MCF 10A (cell line): Measurements from ENCODE around the gene MCCC1. TPM values are rescaled to one million over a fixed set of nuclear protein-coding genes. Genes with fewer than 3 reads are reported as not detected.

Experiments
- BruUV-seq: library from RNA; stranded (reverse); fragments of 400-500 nt; replicated peaks from 2 replicates; lab custom pipeline; 2021; lab: Mats Ljungman, UMichigan
- CTCF ChIA-PET: fragments of 300-600 bp; sonication (Branson Sonifier 250); formaldehyde crosslinking; extraction: SDS; loops from one replicate; lab custom pipeline; 2021; ENCODE audit warnings: antibody characterized with exemption, inconsistent platforms; lab: Yijun Ruan, JAX
- POLR2A ChIA-PET: fragments of 300-600, 350-650 bp; sonication (Branson Sonifier 250); formaldehyde crosslinking; extraction: SDS; loops from one replicate; lab custom pipeline; 2020; ENCODE audit warnings: antibody characterized with exemption, inconsistent platforms; lab: Yijun Ruan, JAX
- DNase-seq: peaks from one replicate; pipeline ENCODE4 v3.0.0-alpha.2; 2018; ENCODE audit not compliant: unreplicated experiment
- H3K27ac Mint-ChIP-seq: one replicate; pipeline ENCODE4 v1.8.0; 2022; ENCODE audit warnings: mild to moderate bottlenecking, low read depth, mixed read lengths; ENCODE audit not compliant: unreplicated experiment
- H3K27me3 Mint-ChIP-seq: one replicate; pipeline ENCODE4 v1.8.0; 2022; ENCODE audit warnings: mixed read lengths; ENCODE audit not compliant: insufficient read depth, unreplicated experiment
- H3K36me3 Mint-ChIP-seq: one replicate; pipeline ENCODE4 v1.8.0; 2022; ENCODE audit warnings: mild to moderate bottlenecking, moderate library complexity, mixed read lengths; ENCODE audit not compliant: insufficient read depth, unreplicated experiment
- H3K4me1 Mint-ChIP-seq: one replicate; pipeline ENCODE4 v1.8.0; 2022; ENCODE audit warnings: mixed read lengths; ENCODE audit not compliant: insufficient read depth, unreplicated experiment
- H3K4me3 Mint-ChIP-seq: one replicate; pipeline ENCODE4 v1.8.0; 2022; ENCODE audit warnings: mild to moderate bottlenecking, moderate library complexity, mixed read lengths; ENCODE audit not compliant: unreplicated experiment
- H3K9me3 Mint-ChIP-seq: one replicate; pipeline ENCODE4 v1.8.0; 2022; ENCODE audit warnings: mixed read lengths; ENCODE audit not compliant: unreplicated experiment
- CTCF ChIP-seq: fragments of 200-600 bp; IDR thresholded peaks from one replicate; pipeline ENCODE4 v1.8.0; 2022; ENCODE audit warnings: antibody characterized with exemption, mild to moderate bottlenecking; ENCODE audit not compliant: unreplicated experiment
- intact Hi-C: fragments of 100-400 bp; cut with micrococcal nuclease; formaldehyde crosslinking; loops from 2 replicates; pipeline ENCODE4 v1.14.1; 2022
- total RNA-seq: library from RNA; stranded (reverse); gene quantifications from 2 replicates; pipeline ENCODE4 v1.2.3, GENCODE V29; 2022

MCCC1 gene
- total RNA-seq, 1 experiment from 2014 or later = 38.8 TPM

- H3K4me3 Mint-ChIP-seq = no peak overlapping the region
- BruUV-seq = no TSS peak
- H3K27ac Mint-ChIP-seq = no peak overlapping the region
- peaks cover 36% of the 10 kb centered on the region for H3K36me3 Mint-ChIP-seq
- H3K4me1 Mint-ChIP-seq = no peaks in the 10 kb centered on the region
- H3K27me3 Mint-ChIP-seq = no peaks in the 10 kb centered on the region
- DNase-seq = no peak
- no peak for TF ChIP-seq CTCF
- ChIA-PET POLR2A (no interaction called here), CTCF (no interaction called here)
- intact Hi-C loops = no loop called here
- H3K9me3 Mint-ChIP-seq = no peaks in the 10 kb centered on the region
Observed at GRCh38 chr3:183022936-183023516, 76.3 kb downstream of the MCCC1 start.

DNA sequence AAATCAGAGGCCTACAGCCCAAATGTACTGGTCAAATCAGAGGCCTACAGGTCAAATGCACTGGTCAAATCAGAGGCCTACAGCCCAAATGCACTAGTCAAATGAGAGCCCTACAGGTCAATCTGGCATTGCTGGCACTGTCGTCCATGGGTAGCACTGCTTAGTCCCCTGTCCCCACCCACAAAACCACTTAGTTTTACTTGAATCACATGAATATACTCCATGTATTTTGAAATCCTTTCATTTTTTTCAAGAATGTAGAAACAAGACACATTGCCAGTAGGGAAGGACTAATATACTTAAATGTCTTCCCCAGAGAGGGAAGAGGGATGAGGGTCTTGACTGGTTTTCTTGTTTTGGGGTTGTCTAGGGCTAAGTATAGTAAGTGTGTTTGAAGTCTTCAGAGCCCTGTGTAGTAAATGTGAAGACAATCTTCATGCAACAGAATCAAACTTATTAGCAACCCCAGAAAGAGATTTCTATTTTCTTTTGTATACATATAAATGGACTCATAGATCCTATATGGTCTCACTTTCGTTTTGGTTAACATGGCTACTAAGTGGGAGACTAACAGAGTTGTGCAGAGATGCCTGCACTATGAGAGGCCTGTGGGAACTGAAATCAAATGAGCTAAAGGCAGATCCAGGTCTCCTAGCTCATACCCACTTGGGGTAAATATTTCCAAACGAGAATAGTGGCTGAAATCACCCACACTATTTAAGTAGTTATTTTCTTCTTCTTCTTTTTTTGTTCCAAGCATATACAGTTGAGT lies 80.7 kb downstream of the MCCC1 start:
- no peak for DNase-seq
- H3K36me3 Mint-ChIP-seq = peaks cover 45% of the 10 kb centered on the region
- H3K4me1 Mint-ChIP-seq = no peaks in the 10 kb centered on the region
- no peak for TF ChIP-seq CTCF
- intact Hi-C loops = no loop called here
- H3K27me3 Mint-ChIP-seq = no peaks in the 10 kb centered on the region
- no peak overlapping the region for H3K4me3 Mint-ChIP-seq
- POLR2A ChIA-PET = no interaction called here
- no peak overlapping the region for H3K27ac Mint-ChIP-seq
- CTCF ChIA-PET = interaction anchor here (0.6 kb wide), 1 partner anchor 304 kb away, joined by 3 read pairs; no protein-coding TSS in a partner anchor
- no peaks in the 10 kb centered on the region for H3K9me3 Mint-ChIP-seq
- BruUV-seq = no TSS peak

DNA sequence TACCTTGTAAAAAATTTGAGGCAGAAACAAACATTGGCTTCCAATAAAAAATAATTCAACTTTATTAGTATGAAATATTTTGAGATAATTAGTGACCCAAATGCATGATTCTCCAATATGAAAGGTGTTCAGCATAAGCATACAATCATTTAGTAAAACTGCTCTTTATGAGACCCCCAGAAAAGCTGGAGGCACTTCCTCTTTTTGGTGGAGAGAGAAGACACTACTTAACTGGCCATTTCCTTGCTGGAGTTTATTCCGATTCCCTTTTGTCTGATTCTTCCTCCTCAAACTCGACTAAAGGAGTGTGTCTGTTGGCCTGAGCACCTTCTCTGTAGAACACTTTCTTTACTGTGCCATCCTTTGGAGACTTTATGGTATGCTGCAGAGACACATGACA lies 84.1 kb downstream of the MCCC1 start:
- no peak overlapping the region for H3K27ac Mint-ChIP-seq
- BruUV-seq = no TSS peak
- H3K36me3 Mint-ChIP-seq = peaks cover 23% of the 10 kb centered on the region
- ChIA-PET POLR2A (interaction anchor here (0.7 kb wide), 1 partner anchor 79 kb away, joined by 3 read pairs; no protein-coding TSS in a partner anchor), CTCF (interaction anchor here (0.6 kb wide), 1 partner anchor 856 kb away, joined by 5 read pairs; no protein-coding TSS in a partner anchor)
- H3K4me3 Mint-ChIP-seq = no peak overlapping the region
- no peak for TF ChIP-seq CTCF
- no peaks in the 10 kb centered on the region for H3K27me3 Mint-ChIP-seq
- H3K9me3 Mint-ChIP-seq = no peaks in the 10 kb centered on the region
- no peak for DNase-seq
- intact Hi-C loops = no loop called here
- no peaks in the 10 kb centered on the region for H3K4me1 Mint-ChIP-seq

DNA sequence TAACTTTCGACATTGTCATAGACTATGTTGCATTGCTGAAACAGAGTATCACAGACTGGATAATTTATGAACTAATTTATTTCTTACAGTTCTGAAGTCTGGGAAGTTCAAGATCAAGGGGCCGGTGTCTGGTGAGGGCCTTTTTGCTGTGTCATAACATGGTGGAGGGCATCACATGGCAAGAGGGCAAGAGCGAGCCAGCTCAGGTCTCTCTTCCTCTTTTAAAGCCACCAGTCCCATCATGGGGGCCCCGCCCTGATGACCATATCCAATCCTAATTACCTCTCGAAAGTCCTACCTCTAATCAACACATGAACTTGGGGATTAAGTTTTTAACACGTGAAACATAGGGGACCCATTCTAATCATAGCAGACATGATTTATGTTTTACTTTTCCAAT lies 85.4 kb downstream of the MCCC1 start:
- intact Hi-C loops = no loop called here
- Mint-ChIP-seq H3K9me3 (no peaks in the 10 kb centered on the region), H3K36me3 (peaks cover 18% of the 10 kb centered on the region), H3K4me1 (no peaks in the 10 kb centered on the region), H3K27ac (no peak overlapping the region), H3K27me3 (no peaks in the 10 kb centered on the region), H3K4me3 (no peak overlapping the region)
- no peak for TF ChIP-seq CTCF
- ChIA-PET POLR2A (no interaction called here), CTCF (no interaction called here)
- DNase-seq = no peak
- no TSS peak for BruUV-seq
